K562 (cell line): ENCODE data around the gene KCNS1. TPM values are rescaled to one million over a fixed set of nuclear protein-coding genes. Genes with fewer than 3 reads are reported as not detected.

Experiments
- ATAC-seq: fragments of 200-7000 bp; cut with Tn5 transposase; 3 replicates; pipeline ENCODE4 v1.9.1; 2020; ENCODE audit warnings: moderate library complexity
- BruUV-seq: library from RNA; stranded (reverse); fragments of 400-500 nt; replicated peaks from 2 replicates; lab custom pipeline; 2021; lab: Mats Ljungman, UMichigan
- CTCF ChIA-PET: fragments of 300-600 bp; formaldehyde crosslinking; extraction: SDS; loops from one replicate; lab custom pipeline; 2021; ENCODE audit warnings: low intra/inter-chr PET ratio; lab: Yijun Ruan, JAX
- POLR2A ChIA-PET: fragments of 300-600, 350-650 bp; sonication (Branson Sonifier 250); formaldehyde crosslinking; extraction: SDS; loops from one replicate; lab custom pipeline; 2021; ENCODE audit warnings: antibody characterized with exemption, inconsistent platforms; lab: Yijun Ruan, JAX
- DNase-seq, 4 experiments: peaks; one replicate each; pipeline versions ENCODE4 v3.0.0 to v3.0.0-alpha.2; 2011 to 2018; ENCODE audit warnings: low spot score in 3 of 4, mixed read lengths in 3 of 4; ENCODE audit errors: extremely low read depth in 1 of 4
- FAIRE-seq: peaks from 2 replicates; lab custom pipeline; 2011; peaks lifted over from hg19 to GRCh38; lab: Jason Lieb, UNC
- H2AFZ ChIP-seq: 2 replicates; pipeline ENCODE4 v1.6.0; 2011; ENCODE audit warnings: low read depth, low read length, control low read depth, inconsistent platforms
- H3K27ac ChIP-seq: fragments of 200-600 bp; 3 replicates; pipeline ENCODE4 v1.8.0; 2011; ENCODE audit warnings: low read depth, mild to moderate bottlenecking, control low read depth, inconsistent platforms, low read length, moderate library complexity, mixed read lengths; ENCODE audit errors: extremely low read depth
- H3K27me3 ChIP-seq, 2 experiments: fragments of 300-600 bp in 1 of 2; 2 replicates in 1 of 2; 3 replicates in 1 of 2; pipeline versions ENCODE4 v1.6.0 to v1.8.0; 2011; ENCODE audit warnings: inconsistent platforms in 2 of 2, low read length in 2 of 2, mild to moderate bottlenecking in 1 of 2, mixed read lengths in 1 of 2, moderate library complexity in 1 of 2; ENCODE audit not compliant: control insufficient read depth in 2 of 2, insufficient read depth in 2 of 2
- H3K36me3 ChIP-seq: fragments of 300-600 bp; 3 replicates; pipeline ENCODE4 v1.8.0; 2011; ENCODE audit warnings: mild to moderate bottlenecking, low read length, inconsistent platforms; ENCODE audit not compliant: control insufficient read depth, insufficient read depth
- H3K4me1 ChIP-seq, 2 experiments: fragments of 200-600 bp in 1 of 2; replicated peaks in 1 of 2; 2 replicates in 1 of 2; 3 replicates in 1 of 2; pipeline versions ENCODE4 v1.5.1 to v1.8.0; 2011; ENCODE audit warnings: inconsistent platforms in 2 of 2, low read length in 2 of 2, mild to moderate bottlenecking in 1 of 2, mixed read lengths in 1 of 2, moderate library complexity in 1 of 2; ENCODE audit not compliant: control insufficient read depth in 2 of 2, insufficient read depth in 2 of 2
- H3K4me2 ChIP-seq: 2 replicates; pipeline ENCODE4 v1.6.1; 2011; ENCODE audit warnings: low read length, control low read depth, inconsistent platforms, mixed read lengths; ENCODE audit not compliant: insufficient read depth
- H3K4me3 ChIP-seq: fragments of 200-600 bp; sonication (generic), shearing (Covaris generic); 2 replicates; pipeline ENCODE4 v1.5.1; 2016; ENCODE audit warnings: control low read depth, inconsistent platforms
- H3K79me2 ChIP-seq: fragments of 200-600 bp; 3 replicates; pipeline ENCODE4 v1.8.0; 2011; ENCODE audit warnings: low read length, inconsistent platforms; ENCODE audit not compliant: control insufficient read depth, insufficient read depth
- H3K9ac ChIP-seq, 2 experiments: 2 replicates each; pipeline versions ENCODE4 v1.6.0 to v1.6.1; 2011; ENCODE audit warnings: low read depth in 2 of 2, low read length in 2 of 2, control low read depth in 1 of 2, inconsistent platforms in 1 of 2, mild to moderate bottlenecking in 1 of 2, mixed read lengths in 1 of 2; ENCODE audit not compliant: insufficient read depth in 1 of 2
- H3K9me1 ChIP-seq: one replicate; pipeline ENCODE4 v1.6.0; 2011; ENCODE audit warnings: inconsistent platforms, mild to moderate bottlenecking, low read length, moderate library complexity; ENCODE audit not compliant: control insufficient read depth, insufficient read depth
- H3K9me3 ChIP-seq: replicated peaks from 2 replicates; pipeline ENCODE4 v1.5.1; 2011; ENCODE audit warnings: low read depth, low read length, inconsistent platforms; ENCODE audit not compliant: control insufficient read depth, insufficient read depth
- H4K20me1 ChIP-seq: replicated peaks from 2 replicates; pipeline ENCODE4 v1.6.1; 2011; ENCODE audit warnings: low read length, inconsistent platforms, mixed read lengths; ENCODE audit not compliant: control insufficient read depth, insufficient read depth
- BCOR ChIP-seq: fragments of 450-650 bp; IDR thresholded peaks from 2 replicates; pipeline ENCODE4 v1.6.1; 2016
- C11orf30 ChIP-seq: fragments of 450-650 bp; IDR thresholded peaks from 2 replicates; pipeline ENCODE4 v1.6.1; 2016; ENCODE audit warnings: low read depth, mild to moderate bottlenecking
- GATAD2B ChIP-seq: fragments of 450-650 bp; IDR thresholded peaks from 2 replicates; pipeline ENCODE4 v1.6.1; 2017; ENCODE audit warnings: mild to moderate bottlenecking, borderline replicate concordance
- PML ChIP-seq: IDR thresholded peaks from 2 replicates; pipeline ENCODE4 v1.6.1; 2012; ENCODE audit warnings: low read length, inconsistent platforms
- TAF7 ChIP-seq: fragments of 450-650 bp; IDR thresholded peaks from 2 replicates; pipeline ENCODE4 v1.6.1; 2016; ENCODE audit warnings: missing genetic modification characterization, missing compliant biosample characterization
- TFE3 ChIP-seq: fragments of 450-650 bp; formaldehyde crosslinking; IDR thresholded peaks from 2 replicates; pipeline ENCODE4 v1.4.0; 2020; ENCODE audit warnings: mild to moderate bottlenecking, mixed read lengths
- ZNF232 ChIP-seq: sonication (generic); formaldehyde crosslinking; IDR thresholded peaks from 2 replicates; pipeline ENCODE4 v1.8.0; 2022; ENCODE audit warnings: mild to moderate bottlenecking, missing genetic modification reagents
- ZNF655 ChIP-seq: fragments of 250-450 bp; sonication (Bioruptor Pico); IDR thresholded peaks from 2 replicates; pipeline ENCODE4 v1.5.0; 2021
- WGBS: fragments of 100-300 bp; shearing (Covaris generic); methylation state at CpG from one replicate; pipeline ENCODE4 v1.1.6; 2016; ENCODE audit warnings: low coverage, mixed read lengths; ENCODE audit not compliant: insufficient coverage; ENCODE audit errors: missing lambda C conversion rate; 5-methylcytosine and 5-hydroxymethylcytosine counted together
- in situ Hi-C: fragments of 300-500 bp; cut with MboI; formaldehyde crosslinking; loops from 4 replicates; pipeline ENCODE4 v1.15.0; 2018; ENCODE audit warnings: inconsistent platforms, mixed read lengths
- intact Hi-C: fragments of 100-400 bp; cut with micrococcal nuclease; formaldehyde crosslinking; loops from 2 replicates; pipeline ENCODE4 v1.14.2; 2022
- polyA plus RNA-seq, 8 experiments: library from polyadenylated mRNA; depleted of rRNA in 4 of 8; stranded (reverse) in 5 of 8; unstranded in 3 of 8; fragments of >200 nt; fragmentation: Nextera tagmentation in 2 of 8; fragmentation: Illumina TruSeq in 1 of 8; extraction: Ambion mirVana in 2 of 8; extraction: Trizol in 1 of 8; gene quantifications; 2 replicates each; pipeline versions ENCODE4 v1.2.1 to v1.2.3, GENCODE V29; 2011 to 2014; ENCODE audit warnings: inconsistent platforms in 1 of 8, missing spikeins in 1 of 8
- total RNA-seq, 7 experiments: library from RNA; depleted of rRNA in 6 of 7; stranded (reverse); fragments of >200 nt in 6 of 7; fragmentation: Illumina TruSeq in 2 of 7; extraction: Trizol in 2 of 7; gene quantifications; 2 replicates each; pipeline versions ENCODE4 v1.2.1 to v1.2.3, GENCODE V29; 2011 to 2021; ENCODE audit warnings: low replicate concordance in 1 of 7

Gene KCNS1
- total and polyA plus RNA-seq, 9 of the 15 experiments (the other 6 are each of a cell fraction or from before 2014, with no cell fraction given) = not detected

GRCh38 chr20:45058168-45058850 is 42.6 kb downstream of the KCNS1 start:
- ATAC-seq (no peak), DNase-seq (no peak), FAIRE-seq (no peak)
- no peaks in the 10 kb centered on the region for H4K20me1 ChIP-seq
- H2AFZ ChIP-seq = no peak overlapping the region
- CTCF ChIA-PET = no interaction called here
- WGBS = 66% methylated on average over 4 of the region's 4 CpGs
- no peaks in the 10 kb centered on the region for H3K4me1 ChIP-seq
- in situ Hi-C loops (no loop called here), intact Hi-C loops (no loop called here)
- H3K9me3 ChIP-seq = no peaks in the 10 kb centered on the region
- H3K4me2 ChIP-seq = no peak overlapping the region
- no TSS peak for BruUV-seq
- H3K4me3 ChIP-seq = no peak overlapping the region
- H3K9me1 ChIP-seq = no peaks in the 10 kb centered on the region
- TF ChIP-seq ZNF655 (CRISPR knock-in tag) (no peak), BCOR (no peak), TFE3 (CRISPR knock-in tag) (no peak), PML (no peak), TAF7 (tag) (no peak), ZNF232 (CRISPR knock-in tag) (no peak), C11orf30 (no peak), GATAD2B (no peak)
- H3K27me3 ChIP-seq = no peaks in the 10 kb centered on the region
- POLR2A ChIA-PET = interaction anchor here (0.5 kb wide), 1 partner anchor 497 kb away, joined by 3 read pairs; no protein-coding TSS in a partner anchor
- H3K9ac ChIP-seq = no peak overlapping the region
- no peak overlapping the region for H3K27ac ChIP-seq
- H3K36me3 ChIP-seq = peaks cover 38% of the 10 kb centered on the region
- H3K79me2 ChIP-seq = no peaks in the 10 kb centered on the region; the same call in 2 of the 3 replicates
